Measurements from ENCODE around the gene WWP2. TPM values are rescaled to one million over a fixed set of nuclear protein-coding genes. Genes with fewer than 3 reads are reported as not detected.

Gene WWP2
- total RNA-seq, 3 donors from 2014 or later (not counting 1 experiment from before 2014, with no cell fraction given), result 72.8 to 95.6 (median 81.6) TPM

DNA sequence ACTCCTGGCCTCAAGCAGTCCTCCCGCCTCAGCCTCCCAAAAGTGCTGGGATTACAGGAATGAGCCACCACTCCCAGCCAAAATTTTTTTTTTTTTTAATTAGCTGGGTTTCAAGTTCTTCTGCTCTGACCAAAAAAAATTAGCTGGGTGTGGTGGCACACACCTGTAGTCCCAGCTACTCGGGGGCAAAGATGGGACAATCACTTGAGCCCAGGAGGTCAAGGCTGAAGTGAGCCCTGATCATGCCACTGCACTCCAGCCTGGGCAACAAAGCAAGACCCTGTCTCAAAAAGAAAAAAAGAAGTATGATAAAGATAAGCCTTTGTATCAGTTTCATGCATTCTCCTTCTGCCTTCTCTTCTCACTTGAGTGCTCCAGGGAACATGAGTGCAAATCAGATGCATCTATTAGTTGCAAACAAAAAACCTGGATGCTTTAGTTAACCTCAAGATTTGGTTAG, 37.7 kb upstream of the WWP2 start:
- TF ChIP-seq, protein P1, sequence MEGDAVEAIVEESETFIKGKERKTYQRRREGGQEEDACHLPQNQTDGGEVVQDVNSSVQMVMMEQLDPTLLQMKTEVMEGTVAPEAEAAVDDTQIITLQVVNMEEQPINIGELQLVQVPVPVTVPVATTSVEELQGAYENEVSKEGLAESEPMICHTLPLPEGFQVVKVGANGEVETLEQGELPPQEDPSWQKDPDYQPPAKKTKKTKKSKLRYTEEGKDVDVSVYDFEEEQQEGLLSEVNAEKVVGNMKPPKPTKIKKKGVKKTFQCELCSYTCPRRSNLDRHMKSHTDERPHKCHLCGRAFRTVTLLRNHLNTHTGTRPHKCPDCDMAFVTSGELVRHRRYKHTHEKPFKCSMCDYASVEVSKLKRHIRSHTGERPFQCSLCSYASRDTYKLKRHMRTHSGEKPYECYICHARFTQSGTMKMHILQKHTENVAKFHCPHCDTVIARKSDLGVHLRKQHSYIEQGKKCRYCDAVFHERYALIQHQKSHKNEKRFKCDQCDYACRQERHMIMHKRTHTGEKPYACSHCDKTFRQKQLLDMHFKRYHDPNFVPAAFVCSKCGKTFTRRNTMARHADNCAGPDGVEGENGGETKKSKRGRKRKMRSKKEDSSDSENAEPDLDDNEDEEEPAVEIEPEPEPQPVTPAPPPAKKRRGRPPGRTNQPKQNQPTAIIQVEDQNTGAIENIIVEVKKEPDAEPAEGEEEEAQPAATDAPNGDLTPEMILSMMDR (IDR thresholded peaks at IDR 0.05), result no peak
- no peaks in the 10 kb centered on the region for H3K36me3 Mint-ChIP-seq
- H3K9me3 ChIP-seq (ENCODE audit: control insufficient read depth, insufficient read depth, low read length), result no peaks in the 10 kb centered on the region
- H3K27me3 ChIP-seq (ENCODE audit: control insufficient read depth, insufficient read depth, low read length), result no peaks in the 10 kb centered on the region
- DNase-seq, result no peak
- H3K27ac ChIP-seq (ENCODE audit: low read length), result no peak overlapping the region
- no peak overlapping the region for H3K4me3 ChIP-seq (ENCODE audit: low read length)
- WGBS (ENCODE audit: insufficient coverage), result 96% methylated on average over 2 of the region's 2 CpGs
- H3K27me3 Mint-ChIP-seq (ENCODE audit: low read depth in 2 of 2), result no peaks in the 10 kb centered on the region
- intact Hi-C loops (cut with micrococcal nuclease), result no loop called here
- ATAC-seq, result no peak
- peaks cover 20% of the 10 kb centered on the region for H3K4me1 ChIP-seq (ENCODE audit: control insufficient read depth, insufficient read depth, low read length)
- H3K27ac Mint-ChIP-seq, result peak overlapping the region in 1 of 2 donors; percentile 43
- H3K4me3 Mint-ChIP-seq, result peak overlapping the region; percentile 41
- H3K9me3 Mint-ChIP-seq, result no peaks in the 10 kb centered on the region
- H3K4me1 Mint-ChIP-seq, result peaks cover 17 to 19% of the 10 kb centered on the region in 2 donors
- no peaks in the 10 kb centered on the region for H3K36me3 ChIP-seq (ENCODE audit: control insufficient read depth, insufficient read depth, low read length)

DNA sequence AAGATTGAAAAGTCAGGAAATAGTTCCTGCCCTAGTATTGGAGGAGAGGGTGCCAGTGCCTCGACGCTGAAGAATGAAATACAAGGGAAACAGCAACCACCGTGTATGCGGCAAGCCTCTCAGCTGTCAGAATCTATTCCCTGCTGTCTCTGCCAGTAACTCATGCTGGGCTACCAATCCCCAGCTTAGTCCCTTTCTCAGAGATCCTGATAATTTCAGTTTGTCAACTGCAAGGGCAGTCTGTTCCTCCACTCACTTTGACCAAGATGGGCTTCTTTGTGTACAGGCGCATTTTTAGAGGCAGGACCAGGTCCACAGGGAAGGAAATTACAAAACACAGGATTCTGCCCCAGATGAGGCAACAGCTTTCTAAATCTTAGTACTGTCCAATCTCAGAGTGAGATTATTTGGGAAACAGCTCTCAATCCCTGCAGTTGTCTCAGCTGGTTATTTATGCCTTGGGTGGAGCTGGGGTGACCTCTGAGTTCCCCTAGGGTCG, 37.1 kb upstream of the WWP2 start:
- Histone ChIP-seq H3K27ac (ENCODE audit: low read length) (no peak overlapping the region), H3K27me3 (ENCODE audit: control insufficient read depth, insufficient read depth, low read length) (no peaks in the 10 kb centered on the region), H3K9me3 (ENCODE audit: control insufficient read depth, insufficient read depth, low read length) (no peaks in the 10 kb centered on the region), H3K4me3 (ENCODE audit: low read length) (no peak overlapping the region), H3K36me3 (ENCODE audit: control insufficient read depth, insufficient read depth, low read length) (no peaks in the 10 kb centered on the region), H3K4me1 (ENCODE audit: control insufficient read depth, insufficient read depth, low read length) (peaks cover 20% of the 10 kb centered on the region)
- intact Hi-C loops (cut with micrococcal nuclease), result no loop called here
- peak overlapping the region in 1 of 2 donors; percentile 43 for H3K27ac Mint-ChIP-seq
- TF ChIP-seq, protein P1 (IDR thresholded peaks at IDR 0.05), result no peak
- H3K36me3 Mint-ChIP-seq, result no peaks in the 10 kb centered on the region
- no peak for ATAC-seq
- DNase-seq, result no peak
- H3K4me1 Mint-ChIP-seq, result peaks cover 17 to 19% of the 10 kb centered on the region in 2 donors
- peak overlapping the region; percentile 41 for H3K4me3 Mint-ChIP-seq
- WGBS (ENCODE audit: insufficient coverage), result 93% methylated on average over 6 of the region's 6 CpGs
- H3K27me3 Mint-ChIP-seq (ENCODE audit: low read depth in 2 of 2), result no peaks in the 10 kb centered on the region
- no peaks in the 10 kb centered on the region for H3K9me3 Mint-ChIP-seq

DNA sequence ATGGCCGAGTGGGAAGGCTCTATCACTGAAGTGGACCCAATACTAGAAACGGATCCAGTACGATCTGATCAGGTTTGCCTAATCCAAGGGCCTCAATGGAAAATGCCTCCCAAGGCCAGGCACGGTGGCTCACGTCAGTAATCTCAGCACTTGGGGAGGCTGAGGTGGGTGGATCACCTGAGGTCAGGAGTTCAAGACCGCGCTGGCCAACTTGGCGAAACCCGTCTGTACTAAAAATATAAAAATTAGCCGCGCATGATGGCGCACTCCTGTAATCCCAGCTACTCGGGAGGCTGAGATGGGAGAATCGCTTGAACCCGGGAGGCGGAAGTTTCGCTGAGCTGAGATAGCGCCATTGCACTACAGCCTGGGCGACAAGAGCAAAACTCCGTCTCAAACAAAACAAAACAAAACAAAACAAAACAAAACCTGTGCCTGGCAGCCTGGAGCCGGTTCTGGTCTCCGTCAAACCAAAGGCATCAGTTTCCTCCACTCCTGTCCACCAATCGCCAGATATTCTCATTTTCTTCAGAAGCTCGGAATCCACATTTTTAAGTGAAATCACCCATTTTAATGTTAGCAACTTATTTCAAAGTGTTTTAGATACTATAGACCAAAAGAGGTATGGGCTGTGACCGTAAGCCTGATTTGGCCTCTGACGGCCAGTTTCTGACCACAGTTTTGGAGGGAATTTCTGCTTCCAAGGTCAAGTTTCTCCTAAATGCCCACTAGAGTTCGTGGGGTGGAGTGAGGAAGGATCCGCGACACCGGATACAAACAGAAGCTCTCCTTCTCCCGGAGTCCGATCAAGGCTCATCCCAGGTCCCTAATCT, 36.4 kb upstream of the WWP2 start:
- ATAC-seq (no peak), DNase-seq (no peak)
- Mint-ChIP-seq H3K4me1 (peaks cover 17 to 19% of the 10 kb centered on the region in 2 donors), H3K36me3 (no peaks in the 10 kb centered on the region), H3K27me3 (ENCODE audit: low read depth in 2 of 2) (no peaks in the 10 kb centered on the region), H3K4me3 (peak overlapping the region; percentile 95), H3K27ac (peak overlapping the region; percentile 86 to 97), H3K9me3 (no peaks in the 10 kb centered on the region)
- Histone ChIP-seq H3K9me3 (ENCODE audit: control insufficient read depth, insufficient read depth, low read length) (no peaks in the 10 kb centered on the region), H3K36me3 (ENCODE audit: control insufficient read depth, insufficient read depth, low read length) (no peaks in the 10 kb centered on the region), H3K4me3 (ENCODE audit: low read length) (peak overlapping the region; percentile 60), H3K27ac (ENCODE audit: low read length) (peak overlapping the region; percentile 69), H3K4me1 (ENCODE audit: control insufficient read depth, insufficient read depth, low read length) (peaks cover 20% of the 10 kb centered on the region), H3K27me3 (ENCODE audit: control insufficient read depth, insufficient read depth, low read length) (no peaks in the 10 kb centered on the region)
- WGBS (ENCODE audit: insufficient coverage), result 75% methylated on average over 32 of the region's 32 CpGs
- intact Hi-C loops (cut with micrococcal nuclease), result loop anchor here (2.0 kb wide), 1 partner anchor 29 kb away; the partner anchor contains the start of gene NOB1
- TF ChIP-seq, protein P1 (IDR thresholded peaks at IDR 0.05), result no peak
